Psoas muscle (tissue), 8 donors: ENCODE data around the gene LMF2. TPM values are rescaled to one million over a fixed set of nuclear protein-coding genes. Genes with fewer than 3 reads are reported as not detected.

Experiments used
- ATAC-seq, 4 donors: fragments of 200-7000 bp; cut with Tn5 transposase; one replicate each; pipeline ENCODE4 v1.9.1; 2020; ENCODE audit warnings: moderate library complexity in 3 of 4, mild to moderate bottlenecking in 2 of 4
- DNase-seq, 2 donors: peaks; one replicate each; pipeline ENCODE4 v3.0.0-alpha.2; 2020
- H3K27ac ChIP-seq: fragments of 200-600 bp; one replicate; pipeline ENCODE4 v1.8.0; 2022
- H3K27me3 ChIP-seq, 3 donors: fragments of 200-600 bp in 1 of 3; one replicate each; pipeline versions ENCODE4 v1.6.1 to v1.8.0; 2013 to 2022; ENCODE audit warnings: low read length in 2 of 3, mild to moderate bottlenecking in 2 of 3, moderate library complexity in 1 of 3; ENCODE audit not compliant: insufficient read depth in 3 of 3
- H3K36me3 ChIP-seq, 2 donors: fragments of 200-600 bp in 1 of 2; one replicate each; pipeline versions ENCODE4 v1.6.1 to v1.8.0; 2013 to 2022; ENCODE audit warnings: low read depth in 1 of 2, mild to moderate bottlenecking in 1 of 2, moderate library complexity in 1 of 2; ENCODE audit not compliant: insufficient read depth in 1 of 2
- H3K4me1 ChIP-seq: fragments of 200-600 bp; one replicate; pipeline ENCODE4 v1.8.0; 2022
- H3K4me3 ChIP-seq: fragments of 200-600 bp; one replicate; pipeline ENCODE4 v1.8.0; 2022; ENCODE audit warnings: mild to moderate bottlenecking
- H3K9me3 ChIP-seq: fragments of 200-600 bp; one replicate; pipeline ENCODE4 v1.8.0; 2022
- WGBS, 3 donors: extraction: QIAGEN DNeasy Blood & Tissue Kit; methylation state at CpG; one replicate each; pipeline versions ENCODE4 v1.1.6 to v1.1.7; 2013; 5-methylcytosine and 5-hydroxymethylcytosine counted together
- intact Hi-C, 2 donors: fragments of 100-400 bp; cut with DNase I; formaldehyde crosslinking; loops; one replicate each; pipeline versions ENCODE4 v1.11.0 to v1.14.2; 2022
- polyA plus RNA-seq, 3 donors: library from polyadenylated mRNA; stranded (reverse); fragments of 200-250 nt; gene quantifications; one replicate each; pipeline ENCODE4 v1.2.3, GENCODE V29; 2013
- total RNA-seq, 4 donors: library from RNA; stranded (reverse); fragmentation: NEBNext Ultra II Directional in 2 of 4; extraction: Animal tissue kit (Norgen Biotek cat#: 25700) in 2 of 4; gene quantifications; one replicate each; pipeline versions ENCODE4 v1.2.1 to v1.2.4, GENCODE V29; 2021 to 2023
- TF ChIP-seq, protein P1 (sequence below): fragments of 200-600 bp; IDR thresholded peaks from one replicate; pipeline ENCODE4 v1.8.0; 2022; ENCODE audit warnings: antibody characterized with exemption
- donor health status: healthy with polysubstance abuse.
- donor health status: DM: no; HTN: no; CAD: no; lungs with moderate emphysema.
- donor health status: Bipolar disorder and iron deficiency.
- donor health status: healthy.
- donor health status: DM: yes; HTN: yes; CAD: no.
- donor health status: DM: no; HTN: no; CAD: no.
- donor health status: DM: no; HTN: no; CAD: no.
- donor health status: DM: yes; HTN: yes; CAD: no.

The LMF2 gene
- total and polyA plus RNA-seq, 7 donors: 14.9 to 24.1 (median 17.2) TPM

DNA sequence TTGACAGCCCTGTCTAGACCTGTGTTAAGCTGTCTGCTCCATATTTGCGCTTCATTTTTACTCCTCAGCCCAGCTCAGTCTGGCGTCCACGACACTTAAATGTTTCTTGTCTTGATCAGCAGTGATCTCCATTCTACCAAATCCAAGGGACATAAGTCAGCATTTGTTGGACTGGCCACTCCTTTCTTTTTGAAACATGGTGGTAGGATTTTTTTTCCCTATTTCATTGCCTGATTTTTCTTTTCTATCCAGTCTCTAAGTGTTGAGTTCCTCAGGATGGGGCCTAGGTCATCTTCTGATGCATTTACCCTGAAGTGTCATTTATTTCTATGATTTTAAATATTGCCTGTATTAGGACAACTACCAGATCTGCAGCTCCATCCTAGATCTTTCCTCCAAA lies 1.4 kb upstream of the LMF2 start:
- TF ChIP-seq, protein P1, sequence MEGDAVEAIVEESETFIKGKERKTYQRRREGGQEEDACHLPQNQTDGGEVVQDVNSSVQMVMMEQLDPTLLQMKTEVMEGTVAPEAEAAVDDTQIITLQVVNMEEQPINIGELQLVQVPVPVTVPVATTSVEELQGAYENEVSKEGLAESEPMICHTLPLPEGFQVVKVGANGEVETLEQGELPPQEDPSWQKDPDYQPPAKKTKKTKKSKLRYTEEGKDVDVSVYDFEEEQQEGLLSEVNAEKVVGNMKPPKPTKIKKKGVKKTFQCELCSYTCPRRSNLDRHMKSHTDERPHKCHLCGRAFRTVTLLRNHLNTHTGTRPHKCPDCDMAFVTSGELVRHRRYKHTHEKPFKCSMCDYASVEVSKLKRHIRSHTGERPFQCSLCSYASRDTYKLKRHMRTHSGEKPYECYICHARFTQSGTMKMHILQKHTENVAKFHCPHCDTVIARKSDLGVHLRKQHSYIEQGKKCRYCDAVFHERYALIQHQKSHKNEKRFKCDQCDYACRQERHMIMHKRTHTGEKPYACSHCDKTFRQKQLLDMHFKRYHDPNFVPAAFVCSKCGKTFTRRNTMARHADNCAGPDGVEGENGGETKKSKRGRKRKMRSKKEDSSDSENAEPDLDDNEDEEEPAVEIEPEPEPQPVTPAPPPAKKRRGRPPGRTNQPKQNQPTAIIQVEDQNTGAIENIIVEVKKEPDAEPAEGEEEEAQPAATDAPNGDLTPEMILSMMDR: no peak
- Histone ChIP-seq H3K27me3 (no peaks in the 10 kb centered on the region), H3K4me1 (peaks cover 17% of the 10 kb centered on the region), H3K27ac (peak overlapping the region; percentile 81), H3K9me3 (no peaks in the 10 kb centered on the region), H3K4me3 (peak overlapping the region; percentile 84), H3K36me3 (peaks cover 0 to 32% of the 10 kb centered on the region in 2 donors)
- ATAC-seq (no peak), DNase-seq (no peak)
- intact Hi-C loops: loop anchor here (5.0 to 10.0 kb wide), 2 partner anchors 68 to 254 kb away; partner anchors contain the start of genes CPT1B (in 2 of the 2) and HDAC10 (in 1 of the 2)
- 8 to 12% (median 9%) methylated on average over 3 of the region's 3 CpGs for WGBS, 3 donors

DNA sequence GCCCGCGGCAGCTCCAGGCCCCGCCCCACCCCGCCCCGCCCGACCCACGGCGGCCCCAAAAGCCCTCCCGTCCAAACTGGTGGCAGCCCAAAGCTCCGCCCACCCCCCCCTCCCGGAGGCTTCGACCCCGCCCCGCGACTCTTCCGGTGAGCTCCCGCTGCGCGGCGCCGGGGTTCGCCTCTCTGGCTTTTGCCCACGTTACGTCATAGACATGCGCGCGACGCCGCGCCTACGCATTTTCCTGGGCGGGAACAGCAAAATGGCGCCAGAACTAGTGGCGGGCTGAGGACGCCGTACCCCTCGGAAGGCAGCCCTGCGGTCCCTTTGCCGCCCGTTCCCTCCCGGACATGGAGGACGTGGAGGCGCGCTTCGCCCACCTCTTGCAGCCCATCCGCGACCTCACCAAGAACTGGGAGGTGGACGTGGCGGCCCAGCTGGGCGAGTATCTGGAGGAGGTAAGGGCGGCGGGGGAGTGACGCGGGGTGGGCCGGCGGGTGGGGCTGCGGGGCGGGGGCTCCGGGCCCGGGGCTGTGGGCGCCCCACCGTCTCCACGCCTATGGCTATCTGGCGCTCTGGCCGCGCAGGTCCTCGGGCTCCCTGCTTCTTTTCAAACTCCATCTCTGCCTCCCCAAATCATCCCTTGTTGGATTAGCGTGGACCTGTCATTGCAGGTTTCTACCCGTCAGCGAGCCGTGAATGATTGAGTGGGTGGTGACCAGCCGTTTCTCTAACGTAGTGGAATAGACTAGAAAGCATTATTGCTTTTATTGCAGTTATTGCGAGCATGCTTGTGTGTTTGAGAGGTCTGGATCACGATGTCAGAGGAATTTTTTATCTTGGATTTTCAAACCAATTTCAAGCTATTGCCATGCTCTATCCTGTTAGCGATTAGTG lies 736 bp upstream of the LMF2 start, which contains the start of gene NCAPH2:
Gene NCAPH2, plus strand, starts transcription at position 234 of the 894 bp plus-strand sequence. Its CDS starts 114 bp downstream, at position 348.
- intact Hi-C loops: loop anchor here (5.0 to 10.0 kb wide), 2 partner anchors 69 to 253 kb away; partner anchors contain the start of genes CPT1B (in 2 of the 2) and HDAC10 (in 1 of the 2)
- ATAC-seq: peak; percentile 81 to 90 (median 82)
- peaks cover 17% of the 10 kb centered on the region for H3K4me1 ChIP-seq
- peak; percentile 94 to 98 for DNase-seq
- 0 to 2% (median 0%) methylated on average over 53 to 76 of the region's 76 CpGs for WGBS, 3 donors
- peaks cover 0 to 37% of the 10 kb centered on the region in 2 donors for H3K36me3 ChIP-seq
- peak within 1 kb of the TSS; percentile 85 for H3K27ac ChIP-seq
- H3K9me3 ChIP-seq: no peaks in the 10 kb centered on the region
- TF ChIP-seq, protein P1: no peak
- H3K27me3 ChIP-seq: no peaks in the 10 kb centered on the region
- peak within 1 kb of the TSS; percentile 89 for H3K4me3 ChIP-seq

DNA sequence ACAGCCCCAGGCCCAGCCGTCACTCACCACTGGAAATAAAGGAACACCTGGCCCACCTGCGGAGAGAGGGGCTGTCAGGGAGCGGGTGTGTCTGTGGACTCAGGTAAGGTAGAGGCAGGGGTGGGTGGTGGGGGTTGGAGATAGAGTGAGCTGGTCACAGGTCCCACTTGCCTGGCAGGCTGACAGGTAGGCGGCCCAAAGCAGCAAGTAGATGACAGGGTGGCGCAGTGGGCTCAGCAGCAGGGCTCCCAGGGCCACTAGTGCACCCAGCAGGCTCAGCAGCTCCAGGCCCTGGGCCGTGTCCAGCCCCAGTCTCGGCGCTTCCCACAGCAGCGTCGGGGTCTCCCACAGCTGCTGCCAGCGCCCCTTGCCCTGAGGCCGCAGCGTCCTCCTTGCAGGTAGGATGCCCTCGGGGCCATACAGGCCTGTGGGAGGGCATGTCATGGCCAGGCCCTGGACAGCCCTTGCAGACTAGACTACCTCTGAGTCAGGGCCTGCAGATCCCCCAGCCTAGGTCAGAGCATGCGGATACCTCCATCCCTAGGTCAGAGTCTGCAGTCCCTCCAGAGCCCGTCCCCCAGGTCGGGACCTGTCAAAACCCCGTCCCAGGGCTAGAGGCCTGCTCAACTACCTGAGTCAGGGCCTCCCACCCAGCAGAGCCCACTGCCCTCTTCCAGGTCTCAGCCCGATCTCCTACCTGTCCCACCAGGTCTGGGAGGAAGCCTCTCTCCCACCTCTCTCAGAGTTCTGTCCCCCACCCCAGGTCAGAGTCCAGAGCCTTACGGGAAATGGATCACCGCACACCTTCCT lies 686 bp downstream of the LMF2 start:
- H3K36me3 ChIP-seq: peaks cover 0 to 46% of the 10 kb centered on the region in 2 donors
- intact Hi-C loops: loop anchor here (5.0 to 10.0 kb wide), 2 partner anchors 70 to 252 kb away; partner anchors contain the start of genes CPT1B (in 2 of the 2) and HDAC10 (in 1 of the 2)
- peak in 1 of 2 donors; percentile 61 for DNase-seq

More for the DNA sequence above, 686 bp downstream of the LMF2 start:
- WGBS, 3 donors: 24 to 26% (median 25%) methylated on average over 21 of the region's 21 CpGs
- Histone ChIP-seq H3K9me3 (no peaks in the 10 kb centered on the region), H3K27me3 (no peaks in the 10 kb centered on the region), H3K4me1 (peaks cover 17% of the 10 kb centered on the region), H3K27ac (peak overlapping the region; percentile 85), H3K4me3 (peak overlapping the region; percentile 89)
- TF ChIP-seq, protein P1: no peak
- ATAC-seq: peak; percentile 5 to 7 (median 6)
